Thyroid gland (tissue), 4 donors: ENCODE results near the gene RAB6B. TPM values are rescaled to one million over a fixed set of nuclear protein-coding genes. Genes with fewer than 3 reads are reported as not detected.

Source experiments
- DNase-seq, 2 donors: peaks; one replicate each; pipeline ENCODE4 v3.0.0-alpha.2; 2019
- H3K27ac ChIP-seq, 3 donors: fragments of 200-600 bp; sonication (generic); 1 replicate in 2 of 3; 2 replicates in 1 of 3; pipeline ENCODE4 v1.5.1; 2016 to 2019; ENCODE audit warnings: mild to moderate bottlenecking in 1 of 3, moderate library complexity in 1 of 3
- H3K27me3 ChIP-seq: fragments of 200-600 bp; sonication (generic); one replicate; pipeline ENCODE4 v1.5.1; 2019
- H3K36me3 ChIP-seq, 2 donors: fragments of 200-600 bp; sonication (generic); one replicate each; pipeline ENCODE4 v1.5.1; 2016 to 2019
- H3K4me1 ChIP-seq, 2 donors: fragments of 200-600 bp; sonication (generic); one replicate each; pipeline ENCODE4 v1.5.1; 2017 to 2019
- H3K4me3 ChIP-seq, 3 donors: fragments of 200-600 bp; sonication (generic); replicated peaks in 1 of 3; 1 replicate in 2 of 3; 2 replicates in 1 of 3; pipeline ENCODE4 v1.5.1; 2016; ENCODE audit warnings: mild to moderate bottlenecking in 1 of 3
- H3K9me3 ChIP-seq: fragments of 200-600 bp; sonication (generic); one replicate; pipeline ENCODE4 v1.5.1; 2017
- POLR2A ChIP-seq, 2 donors: fragments of 450-650 bp; IDR thresholded peaks; one replicate each; pipeline ENCODE4 v1.6.1; 2017; ENCODE audit warnings: antibody characterized with exemption in 2 of 2, mild to moderate bottlenecking in 2 of 2, moderate library complexity in 1 of 2
- WGBS, 2 donors: methylation state at CpG; one replicate each; pipeline ENCODE4 v1.1.5; 2017; 5-methylcytosine and 5-hydroxymethylcytosine counted together
- intact Hi-C: fragments of 100-400 bp; cut with DNase I; formaldehyde crosslinking; loops from one replicate; pipeline ENCODE4 v1.15.1; 2023
- total RNA-seq, 4 donors: library from RNA; depleted of rRNA; stranded (reverse); fragments of >200 nt; gene quantifications; one replicate each; pipeline ENCODE4 v1.2.3, GENCODE V29; 2016
- TF ChIP-seq, protein P1 (sequence below), 6 experiments: fragments of 200-600 bp in 3 of 6; fragments of 450-650 bp in 3 of 6; sonication (generic) in 3 of 6; IDR thresholded peaks; one replicate each; pipeline ENCODE4 v1.5.1; 2016 to 2019; ENCODE audit warnings: antibody characterized with exemption in 6 of 6, mild to moderate bottlenecking in 2 of 6, inconsistent platforms in 1 of 6, moderate library complexity in 1 of 6

RAB6B gene
- total RNA-seq, 4 donors from 2014 or later, result 4.4 to 6.2 (median 5.6) TPM

DNA sequence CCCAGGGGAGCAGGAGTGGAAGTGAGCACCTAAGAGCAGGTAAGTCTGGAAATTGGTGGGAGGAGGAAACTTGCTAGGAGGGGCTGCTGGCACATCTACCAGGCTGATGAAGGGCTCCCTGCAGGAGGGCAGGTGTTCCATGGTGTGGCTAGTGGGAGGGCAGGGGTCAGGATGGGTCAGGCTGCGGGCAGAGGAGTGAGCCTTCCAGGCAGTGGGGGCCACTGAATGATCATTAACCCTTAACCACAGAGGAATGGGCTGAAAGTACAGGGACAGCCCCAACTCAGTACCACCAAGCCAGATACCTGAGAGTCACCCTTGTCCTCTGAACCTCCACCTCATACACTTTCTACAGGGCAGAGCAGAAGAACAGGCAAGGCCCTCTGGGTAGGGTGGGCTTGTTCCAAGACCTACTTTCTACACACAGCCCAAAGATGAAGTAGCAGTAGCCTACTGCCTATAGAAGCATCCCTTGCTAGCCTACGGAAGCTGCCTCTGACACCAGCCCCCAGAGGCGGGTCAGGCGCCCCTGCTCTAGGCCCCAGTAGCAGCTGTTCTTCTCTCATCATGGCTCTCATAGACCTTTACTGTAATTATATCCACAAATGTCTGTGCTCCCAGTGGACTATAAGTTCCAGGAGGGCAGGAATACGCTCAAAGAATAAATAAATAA, 4.6 kb downstream of the RAB6B start:
- no peak for DNase-seq
- Histone ChIP-seq H3K27me3 (no peaks in the 10 kb centered on the region), H3K4me3 (no peak overlapping the region), H3K4me1 (peaks cover 6 to 9% of the 10 kb centered on the region in 2 donors), H3K36me3 (no peaks in the 10 kb centered on the region), H3K27ac (no peak overlapping the region), H3K9me3 (no peaks in the 10 kb centered on the region)
- 96 to 97% methylated on average over 5 of the region's 5 CpGs for WGBS, 2 donors
- intact Hi-C loops, result no loop called here
- TF ChIP-seq POLR2A (IDR thresholded peaks at IDR 0.05), result no peak
- TF ChIP-seq, protein P1, sequence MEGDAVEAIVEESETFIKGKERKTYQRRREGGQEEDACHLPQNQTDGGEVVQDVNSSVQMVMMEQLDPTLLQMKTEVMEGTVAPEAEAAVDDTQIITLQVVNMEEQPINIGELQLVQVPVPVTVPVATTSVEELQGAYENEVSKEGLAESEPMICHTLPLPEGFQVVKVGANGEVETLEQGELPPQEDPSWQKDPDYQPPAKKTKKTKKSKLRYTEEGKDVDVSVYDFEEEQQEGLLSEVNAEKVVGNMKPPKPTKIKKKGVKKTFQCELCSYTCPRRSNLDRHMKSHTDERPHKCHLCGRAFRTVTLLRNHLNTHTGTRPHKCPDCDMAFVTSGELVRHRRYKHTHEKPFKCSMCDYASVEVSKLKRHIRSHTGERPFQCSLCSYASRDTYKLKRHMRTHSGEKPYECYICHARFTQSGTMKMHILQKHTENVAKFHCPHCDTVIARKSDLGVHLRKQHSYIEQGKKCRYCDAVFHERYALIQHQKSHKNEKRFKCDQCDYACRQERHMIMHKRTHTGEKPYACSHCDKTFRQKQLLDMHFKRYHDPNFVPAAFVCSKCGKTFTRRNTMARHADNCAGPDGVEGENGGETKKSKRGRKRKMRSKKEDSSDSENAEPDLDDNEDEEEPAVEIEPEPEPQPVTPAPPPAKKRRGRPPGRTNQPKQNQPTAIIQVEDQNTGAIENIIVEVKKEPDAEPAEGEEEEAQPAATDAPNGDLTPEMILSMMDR (IDR thresholded peaks at IDR 0.05), result no peak

DNA sequence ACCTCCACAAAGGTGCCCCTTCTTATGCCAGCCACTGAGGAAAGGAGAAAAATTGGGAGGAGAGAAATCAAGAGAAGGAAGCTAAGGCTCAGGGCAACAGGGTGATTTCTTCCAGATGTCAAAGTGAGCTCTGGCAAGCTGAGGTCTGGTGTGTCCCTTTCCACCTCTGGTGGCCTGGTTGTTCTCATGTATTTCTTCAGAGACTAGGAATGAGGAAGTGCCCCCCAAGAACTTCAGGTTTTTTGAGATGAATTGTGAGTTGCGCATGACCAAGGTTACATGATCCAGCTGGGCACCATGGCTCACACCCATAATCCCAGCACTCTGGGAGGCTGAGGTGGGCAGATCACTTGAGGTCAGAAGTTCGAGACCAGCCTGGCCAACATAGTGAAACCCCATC, 5.6 kb downstream of the RAB6B start:
- no peak overlapping the region for H3K4me3 ChIP-seq
- DNase-seq, result no peak
- intact Hi-C loops, result no loop called here

DNA sequence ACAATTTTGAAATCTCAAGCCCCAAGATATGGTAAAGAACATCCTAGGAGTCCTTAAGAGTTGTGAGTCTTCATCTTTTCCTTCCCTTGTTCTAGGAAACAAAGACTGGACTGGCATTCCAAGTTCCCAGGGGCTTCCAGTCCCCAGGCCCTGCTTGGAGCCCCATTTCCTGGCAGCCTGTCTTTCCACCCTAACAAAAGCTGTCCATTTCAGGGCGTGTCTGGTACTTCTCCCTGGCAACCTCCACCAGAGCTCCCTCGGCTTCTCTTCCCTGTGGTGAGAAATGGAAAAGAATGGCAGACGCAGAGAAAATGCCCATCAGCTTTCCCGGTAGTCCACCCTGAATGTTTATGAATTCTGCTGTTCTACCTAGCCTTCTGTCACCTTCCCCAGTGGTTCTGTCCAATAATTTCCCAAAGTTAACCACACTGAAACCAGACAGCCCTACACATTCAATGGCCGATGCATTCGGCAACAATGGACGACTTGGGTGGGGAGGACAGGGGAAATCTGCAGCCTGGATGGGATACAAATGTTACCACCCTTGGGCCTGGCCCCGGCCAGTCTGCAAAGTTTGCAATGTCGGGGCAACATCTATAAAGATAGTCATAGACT, 6.8 kb downstream of the RAB6B start:
- intact Hi-C loops, result no loop called here
- Histone ChIP-seq H3K27ac (no peak overlapping the region), H3K36me3 (no peaks in the 10 kb centered on the region), H3K27me3 (no peaks in the 10 kb centered on the region), H3K9me3 (no peaks in the 10 kb centered on the region), H3K4me1 (no peaks in the 10 kb centered on the region), H3K4me3 (no peak overlapping the region)
- no peak for TF ChIP-seq POLR2A (IDR thresholded peaks at IDR 0.05)
- TF ChIP-seq, protein P1 (IDR thresholded peaks at IDR 0.05), result no peak
- 94 to 95% methylated on average over 9 of the region's 9 CpGs for WGBS, 2 donors
- DNase-seq, result no peak

More for the DNA sequence above, 5.6 kb downstream of the RAB6B start:
- WGBS, 2 donors, result 92 to 93% methylated on average over 2 of the region's 2 CpGs
- Histone ChIP-seq H3K4me1 (peaks cover 6 to 7% of the 10 kb centered on the region in 2 donors), H3K27me3 (no peaks in the 10 kb centered on the region), H3K36me3 (no peaks in the 10 kb centered on the region), H3K27ac (no peak overlapping the region), H3K9me3 (no peaks in the 10 kb centered on the region)
- TF ChIP-seq POLR2A (IDR thresholded peaks at IDR 0.05), result no peak
- TF ChIP-seq, protein P1 (IDR thresholded peaks at IDR 0.05), result no peak

DNA sequence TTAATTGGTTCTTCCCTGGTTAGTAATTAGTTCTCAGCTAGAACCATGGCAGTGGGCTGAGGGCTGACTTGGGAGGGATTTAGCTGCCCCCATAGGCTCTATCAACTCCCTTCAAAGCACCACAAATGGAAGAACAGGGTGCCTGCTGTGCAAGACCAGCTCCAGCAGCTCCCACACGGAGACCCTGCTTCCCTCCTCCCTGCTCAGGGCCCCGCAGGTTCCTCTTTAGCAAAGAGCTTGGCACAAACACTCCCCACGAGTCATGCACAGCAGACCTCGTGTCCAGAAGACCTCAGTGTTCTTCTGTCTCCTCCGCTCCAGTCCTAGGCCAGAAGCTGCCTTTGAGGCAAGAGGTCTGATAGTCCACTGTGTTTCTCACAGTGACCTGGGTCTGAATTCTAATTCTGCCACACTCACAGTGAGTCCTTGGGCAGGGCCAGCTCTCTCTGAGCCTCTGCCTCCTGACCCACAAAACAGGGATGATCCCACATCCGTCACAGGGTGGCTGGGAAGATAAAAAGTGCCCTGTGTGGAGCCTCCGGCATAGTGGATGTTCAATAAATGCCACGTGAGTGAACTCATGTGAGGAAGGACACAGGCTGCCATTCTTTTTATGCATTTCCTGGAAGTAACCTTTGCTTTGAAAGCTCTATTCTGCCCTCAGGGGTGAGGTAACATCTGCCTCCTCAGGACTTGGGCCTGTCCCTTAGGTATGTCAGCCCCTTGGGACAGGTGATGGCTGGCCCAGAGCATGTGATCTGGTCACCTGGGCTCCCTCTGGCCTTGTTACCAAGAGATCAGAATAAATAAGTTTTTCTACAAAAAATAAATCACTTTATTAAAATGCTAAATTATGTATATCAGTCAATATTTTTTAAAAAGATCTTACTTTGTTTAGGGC, 7.6 kb downstream of the RAB6B start:
- Histone ChIP-seq H3K27ac (no peak overlapping the region), H3K4me3 (no peak overlapping the region), H3K27me3 (no peaks in the 10 kb centered on the region), H3K4me1 (no peaks in the 10 kb centered on the region), H3K36me3 (no peaks in the 10 kb centered on the region), H3K9me3 (no peaks in the 10 kb centered on the region)
- DNase-seq, result peak in 1 of 2 donors; percentile 10
- intact Hi-C loops, result no loop called here
- WGBS, 2 donors, result 78 to 79% methylated on average over 7 to 8 of the region's 8 CpGs
- no peak for TF ChIP-seq POLR2A (IDR thresholded peaks at IDR 0.05)
- TF ChIP-seq, protein P1 (IDR thresholded peaks at IDR 0.05), result no peak
